CD4-positive, alpha-beta T cell treated with Interleukin-15 for 1 hour (primary cell): ENCODE measurements around the gene NDUFA1.
"Not testable (repeated sequence)": the region's sequence is repeated elsewhere in the genome, so short reads cannot be mapped to it uniquely, and the experiment has no call there.

Experiments
- DNase-seq: peaks from one replicate; pipeline ENCODE4 v3.0.0-alpha.2; 2020

NDUFA1 gene

GRCh38 chrX:119871599-119872395 lies at the start of gene NDUFA1, which contains the start of gene RNF113A:
Gene NDUFA1 (plus strand): TSS chrX:119871832. CDS start chrX:119871912, 80 bp downstream.
Gene RNF113A (minus strand): TSS chrX:119871733. CDS start chrX:119871613, 120 bp downstream.
- DNase-seq = peak; percentile 88

GRCh38 chrX:119824221-119824620 lies 47.4 kb upstream of the NDUFA1 start:
- not testable (repeated sequence) for DNase-seq

GRCh38 chrX:119826399-119826959 lies 45.2 kb upstream of the NDUFA1 start:
- DNase-seq = no peak

GRCh38 chrX:119828446-119828845 lies 43.2 kb upstream of the NDUFA1 start:
- no peak for DNase-seq

GRCh38 chrX:119833905-119834304 lies 37.7 kb upstream of the NDUFA1 start:
- DNase-seq = no peak

GRCh38 chrX:119852382-119853353 lies 19.0 kb upstream of the NDUFA1 start, which contains the start of gene UPF3B:
Gene UPF3B (minus strand): TSS chrX:119852963. CDS start chrX:119852928, 35 bp downstream.
- peak; percentile 97 for DNase-seq

- DNase-seq = no peak
Observed at GRCh38 chrX:119853444-119853843, 18.2 kb upstream of the NDUFA1 start.

- DNase-seq = no peak
Observed at GRCh38 chrX:119870626-119871131, 953 bp upstream of the NDUFA1 start.

GRCh38 chrX:119871245-119871598 lies 410 bp upstream of the NDUFA1 start:
- no peak for DNase-seq

- no peak for DNase-seq
Observed at GRCh38 chrX:119878740-119879139, 7.1 kb downstream of the NDUFA1 start.

GRCh38 chrX:119880076-119880475 lies 8.4 kb downstream of the NDUFA1 start:
- DNase-seq = no peak

- DNase-seq = peak; percentile 32
Observed at GRCh38 chrX:119880552-119881437, 9.2 kb downstream of the NDUFA1 start.

GRCh38 chrX:119885554-119886428 lies 14.2 kb downstream of the NDUFA1 start:
- no peak for DNase-seq

- DNase-seq = peak; percentile 59
Observed at GRCh38 chrX:119887721-119888425, 16.2 kb downstream of the NDUFA1 start.

- DNase-seq = not testable (repeated sequence)
Observed at GRCh38 chrX:119890626-119891025, 19.0 kb downstream of the NDUFA1 start.

GRCh38 chrX:119891961-119892692 lies 20.5 kb downstream of the NDUFA1 start:
- DNase-seq = not testable (repeated sequence)

- no peak for DNase-seq
Observed at GRCh38 chrX:119895843-119896326, 24.3 kb downstream of the NDUFA1 start, which contains the start of gene AKAP14. Gene AKAP14 (plus strand): TSS chrX:119895893. CDS start chrX:119903224, 7,331 bp downstream.

GRCh38 chrX:119899125-119899524 lies 27.5 kb downstream of the NDUFA1 start:
- peak; percentile 28 for DNase-seq

- DNase-seq = no peak
Observed at GRCh38 chrX:119900976-119901375, 29.3 kb downstream of the NDUFA1 start.
